ENCODE data around the gene PKD2L1. TPM values are rescaled to one million over a fixed set of nuclear protein-coding genes. Genes with fewer than 3 reads are reported as not detected.
A peak's percentile ranks its signal among the peaks of the same experiment; 100 is the strongest.

The PKD2L1 gene
- total and polyA plus RNA-seq, 2 experiments from 2014 or later = not detected

- no peak for TF ChIP-seq CTCF (IDR thresholded peaks at IDR 0.05; ENCODE audit: low read depth, low read length)
- no peak for DNase-seq (ENCODE audit: low read depth in 1 of 2, low spot score in 1 of 2)
- peak overlapping the region; percentile 100 for H3K27ac ChIP-seq
- peak overlapping the region; percentile 21 for H3K4me3 ChIP-seq
- H3K4me1 ChIP-seq (ENCODE audit: low read depth) = peaks cover 29% of the 10 kb centered on the region
- H3K27me3 ChIP-seq = no peaks in the 10 kb centered on the region
- no peaks in the 10 kb centered on the region for H3K9me3 ChIP-seq (ENCODE audit: low read depth)
- H3K36me3 ChIP-seq = no peaks in the 10 kb centered on the region
These were observed 42.6 kb upstream of the PKD2L1 start for GRCh38 chr10:100372415-100373297.

- no peak for DNase-seq (ENCODE audit: low read depth in 1 of 2, low spot score in 1 of 2)
- Histone ChIP-seq H3K27me3 (no peaks in the 10 kb centered on the region), H3K27ac (peak overlapping the region; percentile 63), H3K9me3 (ENCODE audit: low read depth) (no peaks in the 10 kb centered on the region), H3K4me1 (ENCODE audit: low read depth) (peaks cover 26% of the 10 kb centered on the region), H3K4me3 (no peak overlapping the region), H3K36me3 (no peaks in the 10 kb centered on the region)
- TF ChIP-seq CTCF (IDR thresholded peaks at IDR 0.05; ENCODE audit: low read depth, low read length) = no peak
These were observed 41.5 kb upstream of the PKD2L1 start for GRCh38 chr10:100371482-100372027.

GRCh38 chr10:100370714-100371481 lies 40.9 kb upstream of the PKD2L1 start:
- no peak for TF ChIP-seq CTCF (IDR thresholded peaks at IDR 0.05; ENCODE audit: low read depth, low read length)
- peak; percentile 60 to 94 for DNase-seq (ENCODE audit: low read depth in 1 of 2, low spot score in 1 of 2)
- no peaks in the 10 kb centered on the region for H3K9me3 ChIP-seq (ENCODE audit: low read depth)
- H3K4me1 ChIP-seq (ENCODE audit: low read depth) = peaks cover 26% of the 10 kb centered on the region
- H3K36me3 ChIP-seq = no peaks in the 10 kb centered on the region
- no peak overlapping the region for H3K4me3 ChIP-seq
- no peaks in the 10 kb centered on the region for H3K27me3 ChIP-seq
- peak overlapping the region; percentile 63 for H3K27ac ChIP-seq

- H3K9me3 ChIP-seq (ENCODE audit: low read depth) = no peaks in the 10 kb centered on the region
- no peak for TF ChIP-seq CTCF (IDR thresholded peaks at IDR 0.05; ENCODE audit: low read depth, low read length)
- no peaks in the 10 kb centered on the region for H3K27me3 ChIP-seq
- peaks cover 21% of the 10 kb centered on the region for H3K4me1 ChIP-seq (ENCODE audit: low read depth)
- no peak for DNase-seq (ENCODE audit: low read depth in 1 of 2, low spot score in 1 of 2)
- H3K4me3 ChIP-seq = no peak overlapping the region
- no peak overlapping the region for H3K27ac ChIP-seq
- H3K36me3 ChIP-seq = no peaks in the 10 kb centered on the region
These were observed 38.7 kb upstream of the PKD2L1 start for GRCh38 chr10:100368721-100369120.

- peak; percentile 45 to 81 for DNase-seq (ENCODE audit: low read depth in 1 of 2, low spot score in 1 of 2)
These were observed 34.8 kb upstream of the PKD2L1 start for GRCh38 chr10:100364735-100365391.

More at GRCh38 chr10:100364735-100365391, 34.8 kb upstream of the PKD2L1 start:
- H3K27ac ChIP-seq = peak overlapping the region; percentile 59
- H3K27me3 ChIP-seq = no peaks in the 10 kb centered on the region
- H3K4me3 ChIP-seq = no peak overlapping the region
- H3K4me1 ChIP-seq (ENCODE audit: low read depth) = peaks cover 8% of the 10 kb centered on the region
- no peaks in the 10 kb centered on the region for H3K9me3 ChIP-seq (ENCODE audit: low read depth)
- peaks cover 24% of the 10 kb centered on the region for H3K36me3 ChIP-seq
- no peak for TF ChIP-seq CTCF (IDR thresholded peaks at IDR 0.05; ENCODE audit: low read depth, low read length)

All from cardiac muscle cell (in vitro differentiated cells and primary cell).